ENCODE data around the gene MBD3.

Gene MBD3

DNA sequence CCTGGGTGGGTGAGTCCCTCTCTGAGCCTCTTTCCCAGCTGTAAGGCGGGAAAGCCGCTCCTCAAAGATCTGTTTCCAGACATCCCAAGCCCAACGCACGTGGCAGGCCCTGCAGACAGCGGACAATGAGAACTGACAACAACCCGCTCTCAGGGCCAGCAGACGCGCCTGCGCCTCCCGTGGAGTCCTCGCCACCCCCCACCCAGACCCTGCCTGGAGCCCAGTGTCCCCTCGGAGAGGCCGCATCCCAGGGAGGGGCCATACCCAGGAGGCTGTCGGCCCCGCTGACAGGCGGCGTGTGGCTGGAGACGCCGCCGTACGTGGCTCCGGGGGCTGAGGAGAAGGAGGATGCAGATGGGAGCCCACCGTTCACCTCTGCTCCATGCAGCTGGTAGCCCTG lies 28.9 kb upstream of the MBD3 start:
- TF ChIP-seq FOXP2 (optimal IDR thresholded peaks at IDR 0.05; ENCODE audit: borderline replicate concordance, extremely low read depth, extremely low read length, insufficient read depth) (no peak), POLR2AphosphoS5 (IDR thresholded peaks at IDR 0.05; ENCODE audit: low read depth, low read length) (no peak), SIN3A (IDR thresholded peaks at IDR 0.05; ENCODE audit: borderline replicate concordance, insufficient read depth, low read length) (no peak), TAF1 (IDR thresholded peaks at IDR 0.05; ENCODE audit: borderline replicate concordance, insufficient read depth, low read length) (no peak)
- TF ChIP-seq, protein P1, sequence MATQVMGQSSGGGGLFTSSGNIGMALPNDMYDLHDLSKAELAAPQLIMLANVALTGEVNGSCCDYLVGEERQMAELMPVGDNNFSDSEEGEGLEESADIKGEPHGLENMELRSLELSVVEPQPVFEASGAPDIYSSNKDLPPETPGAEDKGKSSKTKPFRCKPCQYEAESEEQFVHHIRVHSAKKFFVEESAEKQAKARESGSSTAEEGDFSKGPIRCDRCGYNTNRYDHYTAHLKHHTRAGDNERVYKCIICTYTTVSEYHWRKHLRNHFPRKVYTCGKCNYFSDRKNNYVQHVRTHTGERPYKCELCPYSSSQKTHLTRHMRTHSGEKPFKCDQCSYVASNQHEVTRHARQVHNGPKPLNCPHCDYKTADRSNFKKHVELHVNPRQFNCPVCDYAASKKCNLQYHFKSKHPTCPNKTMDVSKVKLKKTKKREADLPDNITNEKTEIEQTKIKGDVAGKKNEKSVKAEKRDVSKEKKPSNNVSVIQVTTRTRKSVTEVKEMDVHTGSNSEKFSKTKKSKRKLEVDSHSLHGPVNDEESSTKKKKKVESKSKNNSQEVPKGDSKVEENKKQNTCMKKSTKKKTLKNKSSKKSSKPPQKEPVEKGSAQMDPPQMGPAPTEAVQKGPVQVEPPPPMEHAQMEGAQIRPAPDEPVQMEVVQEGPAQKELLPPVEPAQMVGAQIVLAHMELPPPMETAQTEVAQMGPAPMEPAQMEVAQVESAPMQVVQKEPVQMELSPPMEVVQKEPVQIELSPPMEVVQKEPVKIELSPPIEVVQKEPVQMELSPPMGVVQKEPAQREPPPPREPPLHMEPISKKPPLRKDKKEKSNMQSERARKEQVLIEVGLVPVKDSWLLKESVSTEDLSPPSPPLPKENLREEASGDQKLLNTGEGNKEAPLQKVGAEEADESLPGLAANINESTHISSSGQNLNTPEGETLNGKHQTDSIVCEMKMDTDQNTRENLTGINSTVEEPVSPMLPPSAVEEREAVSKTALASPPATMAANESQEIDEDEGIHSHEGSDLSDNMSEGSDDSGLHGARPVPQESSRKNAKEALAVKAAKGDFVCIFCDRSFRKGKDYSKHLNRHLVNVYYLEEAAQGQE (IDR thresholded peaks at IDR 0.05; ENCODE audit: insufficient read depth in 1 of 2, low read depth in 2 of 2, low read length in 2 of 2), result no peak

DNA sequence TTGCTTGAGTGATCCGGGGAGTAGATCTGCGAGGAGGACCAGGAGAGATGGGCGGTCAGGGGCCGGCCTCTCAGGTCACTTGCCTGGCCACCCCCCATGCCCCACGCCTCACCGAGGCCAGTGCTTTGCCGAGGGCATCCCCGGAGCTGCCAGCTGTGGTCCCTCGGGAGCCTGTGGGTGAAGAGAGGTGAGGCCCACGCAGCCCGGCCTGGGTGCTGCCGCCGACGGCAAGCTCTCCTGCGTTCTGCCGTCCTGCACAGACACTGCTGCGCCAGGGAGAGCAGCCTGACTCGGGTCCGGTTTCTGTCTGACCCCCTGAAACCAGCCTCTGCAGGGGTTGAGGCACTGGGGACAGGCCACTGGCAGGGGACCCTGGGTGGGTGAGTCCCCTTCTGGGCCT lies 28.4 kb upstream of the MBD3 start:
- TF ChIP-seq SIN3A (IDR thresholded peaks at IDR 0.05; ENCODE audit: borderline replicate concordance, insufficient read depth, low read length) (no peak), POLR2AphosphoS5 (IDR thresholded peaks at IDR 0.05; ENCODE audit: low read depth, low read length) (no peak), FOXP2 (optimal IDR thresholded peaks at IDR 0.05; ENCODE audit: borderline replicate concordance, extremely low read depth, extremely low read length, insufficient read depth) (no peak), TAF1 (IDR thresholded peaks at IDR 0.05; ENCODE audit: borderline replicate concordance, insufficient read depth, low read length) (no peak)
- TF ChIP-seq, protein P1 (IDR thresholded peaks at IDR 0.05; ENCODE audit: insufficient read depth in 1 of 2, low read depth in 2 of 2, low read length in 2 of 2), result no peak

DNA sequence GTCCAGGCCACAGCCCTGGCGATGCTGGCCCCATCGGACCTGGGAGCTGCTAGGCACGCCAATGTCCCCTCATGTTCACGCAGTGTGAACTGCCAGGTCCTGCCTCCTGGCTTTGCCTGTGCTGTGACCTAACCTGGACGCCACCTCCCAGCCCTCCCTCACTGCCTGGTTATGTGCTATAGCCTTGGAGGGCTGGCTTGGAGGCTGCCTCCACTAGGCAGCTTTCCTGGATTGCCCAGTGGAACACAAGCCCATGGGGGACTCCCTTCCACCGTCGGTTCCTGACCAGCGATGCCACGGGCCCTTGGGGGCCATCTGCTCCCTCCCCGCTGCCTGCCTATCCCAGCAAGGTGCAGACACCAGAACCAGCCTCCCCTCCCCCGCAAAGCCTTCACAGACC lies 27.8 kb upstream of the MBD3 start:
- TF ChIP-seq SIN3A (IDR thresholded peaks at IDR 0.05; ENCODE audit: borderline replicate concordance, insufficient read depth, low read length), result no peak
- TF ChIP-seq, protein P1 (IDR thresholded peaks at IDR 0.05; ENCODE audit: insufficient read depth in 1 of 2, low read depth in 2 of 2, low read length in 2 of 2), result no peak
- TF ChIP-seq POLR2AphosphoS5 (IDR thresholded peaks at IDR 0.05; ENCODE audit: low read depth, low read length), result no peak
- no peak for TF ChIP-seq FOXP2 (optimal IDR thresholded peaks at IDR 0.05; ENCODE audit: borderline replicate concordance, extremely low read depth, extremely low read length, insufficient read depth)
- TF ChIP-seq TAF1 (IDR thresholded peaks at IDR 0.05; ENCODE audit: borderline replicate concordance, insufficient read depth, low read length), result no peak

DNA sequence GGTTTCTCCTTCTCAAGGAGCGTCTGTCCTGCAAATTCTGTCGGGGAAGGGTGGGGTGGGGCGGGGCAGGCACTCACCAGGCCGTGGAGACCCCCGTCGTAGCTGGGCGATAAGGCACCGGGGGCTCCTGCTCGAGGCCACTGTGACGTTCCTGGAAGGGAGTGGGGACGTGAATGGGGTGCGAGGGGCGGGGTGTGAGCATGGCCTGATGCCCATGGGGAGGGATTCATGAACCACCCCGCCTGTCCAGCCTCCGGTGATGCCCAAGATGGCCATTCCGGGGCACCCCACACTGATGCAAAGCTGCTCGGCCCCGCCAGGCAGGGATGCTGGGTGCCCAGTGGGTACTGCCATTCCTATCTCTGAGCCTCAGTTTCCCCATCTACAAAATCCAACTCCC lies 27.0 kb upstream of the MBD3 start:
- no peak for TF ChIP-seq TAF1 (IDR thresholded peaks at IDR 0.05; ENCODE audit: borderline replicate concordance, insufficient read depth, low read length)
- TF ChIP-seq FOXP2 (optimal IDR thresholded peaks at IDR 0.05; ENCODE audit: borderline replicate concordance, extremely low read depth, extremely low read length, insufficient read depth), result no peak
- no peak for TF ChIP-seq SIN3A (IDR thresholded peaks at IDR 0.05; ENCODE audit: borderline replicate concordance, insufficient read depth, low read length)
- TF ChIP-seq POLR2AphosphoS5 (IDR thresholded peaks at IDR 0.05; ENCODE audit: low read depth, low read length), result no peak
- TF ChIP-seq, protein P1 (IDR thresholded peaks at IDR 0.05; ENCODE audit: insufficient read depth in 1 of 2, low read depth in 2 of 2, low read length in 2 of 2), result no peak

DNA sequence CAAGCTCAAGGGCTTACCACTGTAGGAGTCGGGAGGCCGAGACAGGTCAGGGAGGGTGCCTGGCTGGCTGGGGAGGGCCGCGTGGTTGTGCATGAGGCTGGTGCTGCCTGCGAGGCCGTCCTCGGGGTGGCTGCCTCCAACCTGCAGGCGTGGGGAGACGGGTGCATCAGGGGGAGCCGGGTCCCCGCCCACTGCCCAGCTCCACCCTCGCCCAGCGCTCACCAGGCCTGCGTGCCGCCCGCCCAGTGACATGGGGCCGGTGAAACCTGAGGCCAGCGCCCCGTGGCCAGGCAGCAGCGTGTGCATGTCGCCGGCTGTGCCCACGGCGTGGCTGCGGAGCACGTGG lies 26.4 kb upstream of the MBD3 start:
- no peak for TF ChIP-seq POLR2AphosphoS5 (IDR thresholded peaks at IDR 0.05; ENCODE audit: low read depth, low read length)
- no peak for TF ChIP-seq FOXP2 (optimal IDR thresholded peaks at IDR 0.05; ENCODE audit: borderline replicate concordance, extremely low read depth, extremely low read length, insufficient read depth)
- no peak for TF ChIP-seq SIN3A (IDR thresholded peaks at IDR 0.05; ENCODE audit: borderline replicate concordance, insufficient read depth, low read length)
- TF ChIP-seq, protein P1 (IDR thresholded peaks at IDR 0.05; ENCODE audit: insufficient read depth in 1 of 2, low read depth in 2 of 2, low read length in 2 of 2), result no peak
- no peak for TF ChIP-seq TAF1 (IDR thresholded peaks at IDR 0.05; ENCODE audit: borderline replicate concordance, insufficient read depth, low read length)

Data from PFSK-1 (cell line).